Body of pancreas (tissue), 4 donors: ENCODE data around the gene MT1A. TPM values are rescaled to one million over a fixed set of nuclear protein-coding genes. Genes with fewer than 3 reads are reported as not detected.
A peak's percentile ranks its signal among the peaks of the same experiment; 100 is the strongest.
"Not testable (repeated sequence)": the region's sequence is repeated elsewhere in the genome, so short reads cannot be mapped to it uniquely, and the experiment has no call there.

Experiments
- ATAC-seq: fragments of 150-250 bp; one replicate; pipeline ENCODE4 v1.9.1; 2016
- DNase-seq, 4 donors: peaks; one replicate each; pipeline ENCODE4 v3.0.0-alpha.2; 2019
- H3K27ac ChIP-seq, 4 donors: fragments of 200-600 bp; sonication (generic); 1 replicate in 3 of 4; 2 replicates in 1 of 4; pipeline versions ENCODE4 v1.5.1 to v1.6.1; 2016 to 2019; ENCODE audit warnings: mild to moderate bottlenecking in 1 of 4, mixed read lengths in 1 of 4, moderate library complexity in 1 of 4
- H3K27me3 ChIP-seq, 2 donors: fragments of 200-600 bp; sonication (generic); one replicate each; pipeline ENCODE4 v1.6.0; 2016; ENCODE audit warnings: mild to moderate bottlenecking in 1 of 2
- H3K36me3 ChIP-seq, 2 donors: fragments of 200-600 bp; sonication (generic); replicated peaks in 1 of 2; 2 replicates each; pipeline ENCODE4 v1.5.1; 2016; ENCODE audit warnings: low read depth in 2 of 2; ENCODE audit not compliant: insufficient read depth in 1 of 2
- H3K4me1 ChIP-seq: fragments of 200-600 bp; sonication (generic); one replicate; pipeline ENCODE4 v1.6.0; 2016
- H3K4me3 ChIP-seq, 2 donors: fragments of 200-600 bp; sonication (generic); 1 replicate in 1 of 2; 2 replicates in 1 of 2; pipeline ENCODE4 v1.5.1; 2016 to 2019
- H3K9me3 ChIP-seq, 3 donors: fragments of 200-600 bp; sonication (generic); 1 replicate in 2 of 3; 2 replicates in 1 of 3; pipeline ENCODE4 v1.5.1; 2016
- CTCF ChIP-seq, 7 experiments: fragments of 450-650 bp in 4 of 7; fragments of 200-600 bp in 3 of 7; sonication (generic) in 3 of 7; IDR thresholded peaks; one replicate each; pipeline ENCODE4 v1.5.1; 2016 to 2019; ENCODE audit warnings: antibody characterized with exemption in 7 of 7
- POLR2A ChIP-seq, 3 donors: fragments of 450-650 bp; IDR thresholded peaks; one replicate each; pipeline ENCODE4 v1.6.1; 2016; ENCODE audit warnings: antibody characterized with exemption in 3 of 3, mild to moderate bottlenecking in 2 of 3
- WGBS, 2 donors: methylation state at CpG; one replicate each; pipeline ENCODE4 v1.1.5; 2017; 5-methylcytosine and 5-hydroxymethylcytosine counted together
- intact Hi-C: fragments of 100-400 bp; cut with DNase I; formaldehyde crosslinking; loops from one replicate; pipeline ENCODE4 v1.15.1; 2023
- total RNA-seq, 2 donors: library from RNA; depleted of rRNA; stranded (reverse); fragments of >200 nt; gene quantifications; one replicate each; pipeline ENCODE4 v1.1.0, GENCODE V29; 2016

Gene MT1A
- total RNA-seq, 2 donors from 2014 or later, result 268 TPM; not detected in 1

- 1 to 6% methylated on average over 5 to 40 of the region's 41 CpGs for WGBS, 2 donors
- DNase-seq (peak; percentile 79 to 92 (median 88)), ATAC-seq (peak; percentile 96)
- peak overlapping the region in 3 of 4 donors; percentile 65 to 76 (median 68) for H3K27ac ChIP-seq
- intact Hi-C loops, result no loop called here
- H3K4me1 ChIP-seq, result peaks cover 30% of the 10 kb centered on the region
- TF ChIP-seq CTCF (IDR thresholded peaks at IDR 0.05) (peak in 1 of 7 experiments; percentile 17), POLR2A (IDR thresholded peaks at IDR 0.05) (peak; percentile 20 to 80 (median 78))
- H3K4me3 ChIP-seq, result peak overlapping the region in 1 of 2 donors; percentile 1
- H3K36me3 ChIP-seq, result no peaks in the 10 kb centered on the region
- H3K9me3 ChIP-seq, result no peaks in the 10 kb centered on the region
- H3K27me3 ChIP-seq, result no peaks in the 10 kb centered on the region
Measured at GRCh38 chr16:56617212-56618085, 21.0 kb upstream of the MT1A start.

GRCh38 chr16:56618138-56618537 lies 20.3 kb upstream of the MT1A start:
- intact Hi-C loops, result no loop called here
- DNase-seq, result no peak

GRCh38 chr16:56620339-56620897 lies 18.0 kb upstream of the MT1A start:
- Histone ChIP-seq H3K27me3 (no peaks in the 10 kb centered on the region), H3K27ac (no peak overlapping the region), H3K4me1 (peaks cover 36% of the 10 kb centered on the region), H3K9me3 (no peaks in the 10 kb centered on the region), H3K4me3 (no peak overlapping the region), H3K36me3 (no peaks in the 10 kb centered on the region)
- no peak for DNase-seq
- WGBS, 2 donors, result 83 to 92% methylated on average over 7 to 8 of the region's 8 CpGs
- ATAC-seq, result no peak
- no peak for TF ChIP-seq POLR2A (IDR thresholded peaks at IDR 0.05)
- TF ChIP-seq CTCF (IDR thresholded peaks at IDR 0.05), result no peak
- intact Hi-C loops, result no loop called here

More at GRCh38 chr16:56618138-56618537, 20.3 kb upstream of the MT1A start:
- Histone ChIP-seq H3K27ac (peak overlapping the region in 2 of 4 donors; percentile 36 to 65), H3K36me3 (no peaks in the 10 kb centered on the region), H3K4me3 (no peak overlapping the region), H3K27me3 (no peaks in the 10 kb centered on the region), H3K9me3 (no peaks in the 10 kb centered on the region), H3K4me1 (peaks cover 30% of the 10 kb centered on the region)
- ATAC-seq, result no peak
- no peak for TF ChIP-seq CTCF (IDR thresholded peaks at IDR 0.05)
- 40 to 52% methylated on average over 5 to 6 of the region's 6 CpGs for whole genome bisulfite sequencing, 2 donors

- H3K36me3 ChIP-seq, H3K4me3 ChIP-seq, intact Hi-C loops, DNase-seq, H3K9me3 ChIP-seq, H3K27me3 ChIP-seq, ATAC-seq, H3K27ac ChIP-seq: not testable (repeated sequence)
- peaks cover 46% of the 10 kb centered on the region for H3K4me1 ChIP-seq
- WGBS, 2 donors, result 80 to 89% methylated on average over 4 of the region's 4 CpGs
Measured at GRCh38 chr16:56621665-56622445, 16.6 kb upstream of the MT1A start.

- H3K4me3 ChIP-seq, intact Hi-C loops, ATAC-seq, DNase-seq, H3K27me3 ChIP-seq, H3K36me3 ChIP-seq, H3K27ac ChIP-seq, H3K9me3 ChIP-seq: not testable (repeated sequence)
- WGBS, 2 donors, result 89 to 92% methylated on average over 5 of the region's 5 CpGs
- H3K4me1 ChIP-seq, result peaks cover 45% of the 10 kb centered on the region
Measured at GRCh38 chr16:56623184-56623583, 15.3 kb upstream of the MT1A start.
